HepG2 (cell line): ENCODE data around the gene PTRH2. TPM values are rescaled to one million over a fixed set of nuclear protein-coding genes. Genes with fewer than 3 reads are reported as not detected.

Experiments used
- CEBPZ ChIP-seq: IDR thresholded peaks from 2 replicates; pipeline ENCODE4 v1.6.1; 2012; ENCODE audit warnings: low read length, improper control_type of control experiment
- CENPT ChIP-seq: sonication (generic); formaldehyde crosslinking; IDR thresholded peaks from 2 replicates; pipeline ENCODE4 v1.8.0; 2022; ENCODE audit warnings: low read depth, mild to moderate bottlenecking, moderate library complexity, missing genetic modification reagents
- FOSL2 ChIP-seq: sonication (generic); formaldehyde crosslinking; IDR thresholded peaks from 2 replicates; pipeline ENCODE4 v1.4.0; 2020; ENCODE audit warnings: missing genetic modification reagents
- HMGXB3 ChIP-seq: sonication (generic); formaldehyde crosslinking; IDR thresholded peaks from 2 replicates; pipeline ENCODE4 v1.4.0; 2020; ENCODE audit warnings: missing genetic modification reagents, borderline replicate concordance
- NKX3-1 ChIP-seq: sonication (generic); formaldehyde crosslinking; IDR thresholded peaks from 2 replicates; pipeline ENCODE4 v1.5.0; 2020; ENCODE audit warnings: missing genetic modification reagents
- PRMT3 ChIP-seq: sonication (generic); formaldehyde crosslinking; IDR thresholded peaks from 2 replicates; pipeline ENCODE4 v1.8.1; 2022; ENCODE audit warnings: low read depth, mild to moderate bottlenecking, moderate library complexity, missing genetic modification reagents, borderline replicate concordance
- PTBP1 ChIP-seq: fragments of 200-400 bp; formaldehyde crosslinking; IDR thresholded peaks from 2 replicates; pipeline ENCODE4 v1.6.1; 2018; ENCODE audit warnings: low read length, low read depth; ENCODE audit not compliant: poor library complexity, severe bottlenecking
- REPIN1 ChIP-seq: sonication (generic); formaldehyde crosslinking; IDR thresholded peaks from 2 replicates; pipeline ENCODE4 v1.8.0; 2022; ENCODE audit warnings: missing genetic modification reagents, low read depth, mild to moderate bottlenecking, borderline replicate concordance
- REST ChIP-seq, 2 experiments: IDR thresholded peaks; 2 replicates each; pipeline ENCODE4 v1.6.1; 2011 to 2012; ENCODE audit warnings: low read length in 2 of 2, borderline replicate concordance in 1 of 2, low read depth in 1 of 2, mild to moderate bottlenecking in 1 of 2, moderate library complexity in 1 of 2
- ZFP82 ChIP-seq: sonication (generic); formaldehyde crosslinking; IDR thresholded peaks from 2 replicates; pipeline ENCODE4 v1.5.1; 2020; ENCODE audit warnings: mild to moderate bottlenecking, missing genetic modification reagents, borderline replicate concordance
- ZKSCAN8 ChIP-seq: IDR thresholded peaks from 2 replicates; pipeline ENCODE4 v1.6.1; 2016; ENCODE audit warnings: borderline replicate concordance, missing genetic modification reagents, missing compliant biosample characterization
- ZNF513 ChIP-seq: sonication (generic); formaldehyde crosslinking; conservative IDR thresholded peaks from 2 replicates; pipeline ENCODE4 v1.5.0; 2020; ENCODE audit warnings: missing genetic modification reagents
- polyA plus RNA-seq, 8 experiments: library from polyadenylated mRNA; depleted of rRNA in 3 of 8; stranded (reverse) in 7 of 8; unstranded in 1 of 8; fragments of >200 nt; fragmentation: Illumina TruSeq in 4 of 8; extraction: Trizol in 4 of 8; gene quantifications; 2 replicates each; pipeline versions ENCODE4 v1.2.1 to v1.2.3, GENCODE V29; 2011 to 2016; ENCODE audit warnings: low read depth in 4 of 8, missing spikeins in 1 of 8, mixed read lengths in 1 of 8; ENCODE audit not compliant: insufficient read depth in 1 of 8
- total RNA-seq, 5 experiments: library from RNA; depleted of rRNA; stranded (reverse); fragments of >200 nt; fragmentation: Illumina TruSeq; extraction: Trizol; gene quantifications; 2 replicates each; pipeline ENCODE4 v1.2.3, GENCODE V29; 2016; ENCODE audit warnings: low read depth in 1 of 5

PTRH2 gene
- total and polyA plus RNA-seq, 2 of the 13 experiments (the other 11 are each of a cell fraction or from before 2014, with no cell fraction given): 67.7 to 83.3 TPM

GRCh38 chr17:59707149-59707970 is at the start of gene PTRH2, which contains the start of gene VMP1 (continued):
- TF ChIP-seq REST (IDR thresholded peaks at IDR 0.05; ENCODE audit: borderline replicate concordance in 1 of 2, low read depth in 1 of 2, low read length in 2 of 2) (peak in 1 of 2 experiments; percentile 63; a peak in 2 of 4 replicates), FOSL2 (peak; percentile 73), ZNF513 (CRISPR knock-in tag) (no peak), HMGXB3 (CRISPR knock-in tag) (peak; percentile 28; the same call in 1 of the 2 replicates), CEBPZ (no peak), ZKSCAN8 (CRISPR knock-in tag) (peak; percentile 70; the same call in 1 of the 2 replicates), PRMT3 (CRISPR knock-in tag) (no peak), CENPT (no peak; the same call in 1 of the 2 replicates), NKX3-1 (CRISPR knock-in tag) (peak; percentile 79), REPIN1 (CRISPR knock-in tag) (peak; percentile 94), ZFP82 (CRISPR knock-in tag) (peak; percentile 66; the same call in 1 of the 2 replicates), PTBP1 (no peak)
